ENCODE measurements around the gene TEDC2. TPM values are rescaled to one million over a fixed set of nuclear protein-coding genes. Genes with fewer than 3 reads are reported as not detected.
"Not testable (repeated sequence)": the region's sequence is repeated elsewhere in the genome, so short reads cannot be mapped to it uniquely, and the experiment has no call there.

The TEDC2 gene
- total and polyA plus RNA-seq, 10 of the 15 experiments (the other 5 are each of a cell fraction or from before 2014, with no cell fraction given) = 0.23 to 47.9 (median 19.1) TPM

GRCh38 chr16:2435236-2435635 is 24.7 kb upstream of the TEDC2 start:
- ATAC-seq = not testable (repeated sequence)

GRCh38 chr16:2436110-2436509 is 23.8 kb upstream of the TEDC2 start:
- no peak for FAIRE-seq
- Histone ChIP-seq H3K4me1 (ENCODE audit: control insufficient read depth, insufficient read depth, low read length) (peaks cover 12% of the 10 kb centered on the region), H3K4me3 (no peak overlapping the region), H3K79me2 (ENCODE audit: control insufficient read depth, insufficient read depth, low read length) (peaks cover 9% of the 10 kb centered on the region), H4K20me1 (ENCODE audit: control insufficient read depth, insufficient read depth) (no peaks in the 10 kb centered on the region), H3K27ac (ENCODE audit: control insufficient read depth, insufficient read depth) (no peak overlapping the region), H3K36me3 (ENCODE audit: control insufficient read depth in 2 of 2, insufficient read depth in 2 of 2, low read length in 1 of 2) (peaks cover 38 to 44% of the 10 kb centered on the region in 2 experiments), H3K27me3 (replicated peaks in 1 of 2; ENCODE audit: control insufficient read depth in 2 of 2, insufficient read depth in 2 of 2, low read length in 1 of 2) (no peaks in the 10 kb centered on the region), H3K4me2 (ENCODE audit: control insufficient read depth, insufficient read depth) (no peak overlapping the region), H3K9me3 (replicated peaks; ENCODE audit: control insufficient read depth, insufficient read depth, low read length) (no peaks in the 10 kb centered on the region), H3K9ac (ENCODE audit: control insufficient read depth, insufficient read depth, low read length) (no peak overlapping the region), H2AFZ (ENCODE audit: control insufficient read depth, low read depth, low read length) (no peak overlapping the region)
- BruUV-seq (replicated peaks) = no TSS peak
- ChIA-PET SMC1A (ENCODE audit: uncharacterized antibody, unreplicated experiment) (no interaction called here), POLR2A (no interaction called here), CTCF (interaction anchor here (0.6 kb wide), 1 partner anchor 19 kb away, joined by 3 read pairs; no protein-coding TSS in a partner anchor), RAD21 (ENCODE audit: unreplicated experiment) (no interaction called here)
- intact Hi-C loops (cut with micrococcal nuclease; ENCODE audit: unreplicated experiment) (no loop called here), in situ Hi-C loops (cut with MboI) (no loop called here)
- WGBS (ENCODE audit: insufficient coverage, insufficient replicate concordance, low lambda C conversion rate, missing lambda C conversion rate) = 89% methylated on average over 9 of the region's 9 CpGs
- TF ChIP-seq SIX5 (IDR thresholded peaks at IDR 0.05; ENCODE audit: low read depth, low read length, severe bottlenecking) (no peak), KAT2A (conservative IDR thresholded peaks at IDR 0.05; ENCODE audit: control insufficient read depth, low read depth, low read length) (no peak), NFXL1 (IDR thresholded peaks at IDR 0.05; ENCODE audit: borderline replicate concordance) (no peak), LARP7 (IDR thresholded peaks at IDR 0.05) (no peak), RBBP5 (conservative IDR thresholded peaks at IDR 0.05) (no peak), USF2 (IDR thresholded peaks at IDR 0.05; ENCODE audit: borderline replicate concordance, low read depth, low read length) (no peak), NFIC (IDR thresholded peaks at IDR 0.05; ENCODE audit: low read depth, low read length) (no peak), ZZZ3 (IDR thresholded peaks at IDR 0.05; ENCODE audit: control insufficient read depth, insufficient read length, low read depth) (no peak), MEF2B (IDR thresholded peaks at IDR 0.05; ENCODE audit: partially characterized antibody, poor library complexity, severe bottlenecking) (no peak), BCL11A (IDR thresholded peaks at IDR 0.05; ENCODE audit: low read depth, low read length) (no peak), ZSCAN29 (IDR thresholded peaks at IDR 0.05) (no peak), BRCA1 (IDR thresholded peaks at IDR 0.05; ENCODE audit: low read depth, low read length) (no peak), ESRRA (IDR thresholded peaks at IDR 0.05; ENCODE audit: low read length) (no peak)
- ATAC-seq = no peak
- DNase-seq (ENCODE audit: low read depth, low spot score) = no peak

More at GRCh38 chr16:2435236-2435635, 24.7 kb upstream of the TEDC2 start:
- ChIA-PET CTCF (interaction anchor here (0.9 to 1.0 kb wide), 2 partner anchors 14 to 142 kb away, joined by 4 to 5 read pairs; no protein-coding TSS in a partner anchor), POLR2A (interaction anchor here (0.6 to 0.9 kb wide), 2 partner anchors 66 to 75 kb away, joined by 3 read pairs; no protein-coding TSS in a partner anchor)
- H3K4me3 ChIP-seq; H3K9me3 ChIP-seq (replicated peaks; ENCODE audit: control insufficient read depth, insufficient read depth, low read length); H3K4me1 ChIP-seq (ENCODE audit: control insufficient read depth, insufficient read depth, low read length); H2AFZ ChIP-seq (ENCODE audit: control insufficient read depth, low read depth, low read length); H3K9ac ChIP-seq (ENCODE audit: control insufficient read depth, insufficient read depth, low read length); in situ Hi-C loops (cut with MboI); FAIRE-seq; H3K4me2 ChIP-seq (ENCODE audit: control insufficient read depth, insufficient read depth); BruUV-seq (replicated peaks); H4K20me1 ChIP-seq (ENCODE audit: control insufficient read depth, insufficient read depth); SMC1A ChIA-PET (ENCODE audit: uncharacterized antibody, unreplicated experiment); RAD21 ChIA-PET (ENCODE audit: unreplicated experiment); H3K27ac ChIP-seq (ENCODE audit: control insufficient read depth, insufficient read depth); H3K27me3 ChIP-seq (replicated peaks in 1 of 2; ENCODE audit: control insufficient read depth in 2 of 2, insufficient read depth in 2 of 2, low read length in 1 of 2); DNase-seq (ENCODE audit: low read depth, low spot score); intact Hi-C loops (cut with micrococcal nuclease; ENCODE audit: unreplicated experiment): not testable (repeated sequence)
- Histone ChIP-seq H3K36me3 (ENCODE audit: control insufficient read depth in 2 of 2, insufficient read depth in 2 of 2, low read length in 1 of 2) (peaks cover 38 to 40% of the 10 kb centered on the region in 2 experiments), H3K79me2 (ENCODE audit: control insufficient read depth, insufficient read depth, low read length) (peaks cover 18% of the 10 kb centered on the region)
- 100% methylated on average over 3 of the region's 4 CpGs for WGBS (ENCODE audit: insufficient coverage, insufficient replicate concordance, low lambda C conversion rate, missing lambda C conversion rate)

All from GM12878 (cell line).